B cell (primary cell): ENCODE results near the gene CCNO. TPM values are rescaled to one million over a fixed set of nuclear protein-coding genes. Genes with fewer than 3 reads are reported as not detected.

Experiments
- ATAC-seq: fragments of 200-7000 bp; cut with Tn5 transposase; one replicate; pipeline ENCODE4 v1.10.0; 2021; ENCODE audit warnings: low read depth, mild to moderate bottlenecking, moderate number of reproducible peaks, moderate library complexity
- CTCF ChIA-PET: fragments of 350-600 bp; sonication (Branson Sonifier 250); formaldehyde crosslinking; loops from one replicate; lab custom pipeline; 2021; ENCODE audit warnings: antibody characterized with exemption, inconsistent platforms; lab: Charles Lee
- POLR2A ChIA-PET: fragments of 350-600 bp; sonication (Branson Sonifier 250); formaldehyde crosslinking; loops from one replicate; lab custom pipeline; 2021; ENCODE audit warnings: antibody characterized with exemption; lab: Charles Lee
- DNase-seq: peaks from one replicate; pipeline ENCODE4 v3.0.0; 2013
- H2AFZ ChIP-seq: 2 replicates; pipeline ENCODE4 v1.6.1; 2012; ENCODE audit warnings: mild to moderate bottlenecking, low read depth, low read length; ENCODE audit not compliant: insufficient read depth, poor library complexity, severe bottlenecking
- H3K27ac ChIP-seq, 2 donors: 1 replicate in 1 of 2; 2 replicates in 1 of 2; pipeline ENCODE4 v1.5.1; 2012 to 2013; ENCODE audit warnings: low read length in 2 of 2, mild to moderate bottlenecking in 2 of 2, moderate library complexity in 1 of 2
- H3K27me3 ChIP-seq, 4 experiments: fragments of 200-600 bp in 1 of 4; sonication (generic) in 1 of 4; replicated peaks in 1 of 4; 1 replicate in 2 of 4; 2 replicates in 2 of 4; pipeline versions ENCODE4 v1.6.1 to v1.7.0; 2013 to 2016; ENCODE audit warnings: low read length in 3 of 4, mild to moderate bottlenecking in 2 of 4, mixed read lengths in 1 of 4, moderate library complexity in 1 of 4; ENCODE audit not compliant: insufficient read depth in 4 of 4, control insufficient read depth in 3 of 4; ENCODE audit errors: control extremely low read depth in 1 of 4
- H3K36me3 ChIP-seq, 2 experiments: replicated peaks in 1 of 2; 1 replicate in 1 of 2; 2 replicates in 1 of 2; pipeline versions ENCODE4 v1.6.1 to v1.7.1; 2013; ENCODE audit warnings: low read length in 1 of 2; ENCODE audit not compliant: insufficient read depth in 2 of 2, control insufficient read depth in 1 of 2; ENCODE audit errors: control extremely low read depth in 1 of 2, extremely low read depth in 1 of 2
- H3K4me1 ChIP-seq, 2 donors: fragments of 200-600 bp in 1 of 2; sonication (generic) in 1 of 2; 1 replicate in 1 of 2; 2 replicates in 1 of 2; pipeline versions ENCODE4 v1.5.1 to v1.6.1; 2013 to 2017; ENCODE audit warnings: low read length in 2 of 2; ENCODE audit not compliant: control insufficient read depth in 2 of 2, insufficient read depth in 2 of 2
- H3K4me2 ChIP-seq: replicated peaks from 2 replicates; pipeline ENCODE3; 2012; ENCODE audit warnings: mild to moderate bottlenecking, low read depth, low read length; ENCODE audit not compliant: poor library complexity, severe bottlenecking
- H3K4me3 ChIP-seq, 5 experiments: fragments of 200-600 bp in 1 of 5; sonication (generic) in 1 of 5; 1 replicate in 3 of 5; 2 replicates in 2 of 5; pipeline versions ENCODE4 v1.5.1 to v1.7.0; 2011 to 2016; ENCODE audit warnings: low read length in 4 of 5, mild to moderate bottlenecking in 4 of 5, low read depth in 2 of 5, control low read depth in 1 of 5, moderate library complexity in 1 of 5; ENCODE audit not compliant: insufficient read depth in 1 of 5; ENCODE audit errors: control extremely low read depth in 1 of 5, extremely low read depth in 1 of 5
- H3K79me2 ChIP-seq: fragments of 200-600 bp; sonication (generic); one replicate; pipeline ENCODE4 v1.6.0; 2016; ENCODE audit warnings: low read length; ENCODE audit not compliant: control insufficient read depth, insufficient read depth
- H3K9ac ChIP-seq: fragments of 200-600 bp; sonication (generic); 2 replicates; pipeline ENCODE4 v1.6.1; 2017; ENCODE audit warnings: mild to moderate bottlenecking, low read length, moderate library complexity
- H3K9me3 ChIP-seq, 3 donors: one replicate each; pipeline versions ENCODE4 v1.6.1 to v1.7.1; 2013; ENCODE audit warnings: low read length in 2 of 3; ENCODE audit not compliant: control insufficient read depth in 2 of 3, insufficient read depth in 1 of 3; ENCODE audit errors: control extremely low read depth in 1 of 3
- H4K20me1 ChIP-seq: 2 replicates; pipeline ENCODE4 v1.6.0; 2012; ENCODE audit warnings: mild to moderate bottlenecking, low read length; ENCODE audit not compliant: insufficient read depth, control insufficient read depth, poor library complexity, severe bottlenecking
- H3K27ac Mint-ChIP-seq: one replicate; pipeline ENCODE4 v1.8.0; 2021; ENCODE audit warnings: mixed read lengths
- H3K27me3 Mint-ChIP-seq: one replicate; pipeline ENCODE4 v1.8.0; 2021; ENCODE audit warnings: mixed read lengths
- H3K4me1 Mint-ChIP-seq: one replicate; pipeline ENCODE4 v1.8.0; 2021; ENCODE audit warnings: mixed read lengths
- H3K4me3 Mint-ChIP-seq: one replicate; pipeline ENCODE4 v1.8.0; 2021; ENCODE audit warnings: mixed read lengths
- H3K9me3 Mint-ChIP-seq: one replicate; pipeline ENCODE4 v1.8.0; 2022; ENCODE audit warnings: mixed read lengths; ENCODE audit not compliant: insufficient read depth
- CTCF ChIP-seq: fragments of 200-600 bp; IDR thresholded peaks from one replicate; pipeline ENCODE4 v1.8.0; 2022; ENCODE audit warnings: antibody characterized with exemption, mild to moderate bottlenecking
- EZH2 ChIP-seq: IDR thresholded peaks from 2 replicates; pipeline ENCODE4 v1.6.1; 2012; ENCODE audit warnings: borderline replicate concordance, low read depth, mild to moderate bottlenecking, moderate library complexity, low read length; ENCODE audit not compliant: insufficient read depth, poor library complexity, severe bottlenecking
- WGBS: methylation state at CpG from one replicate; pipeline ENCODE4 v1.1.5; 2013; ENCODE audit warnings: missing lambda C conversion rate; ENCODE audit not compliant: insufficient coverage; 5-methylcytosine and 5-hydroxymethylcytosine counted together
- intact Hi-C: fragments of 100-400 bp; cut with micrococcal nuclease; formaldehyde crosslinking; loops from one replicate; pipeline ENCODE4 v1.10.0; 2022
- polyA plus RNA-seq: library from polyadenylated mRNA; depleted of rRNA; stranded (reverse); fragments of >200 nt; gene quantifications from 2 replicates; pipeline ENCODE4 v1.2.3, GENCODE V29; 2012
- total RNA-seq, 2 donors: library from RNA; stranded (reverse); fragments of 120-200 nt in 1 of 2; gene quantifications; 1 replicate in 1 of 2; 2 replicates in 1 of 2; pipeline versions ENCODE4 v1.2.3 to v1.2.4, GENCODE V29; 2013 to 2022

CCNO gene
- total and polyA plus RNA-seq, 2 donors (not counting 1 experiment from before 2014, with no cell fraction given): not detected

- peaks cover 0 to 7% (median 0%) of the 10 kb centered on the region in 3 donors for H3K9me3 ChIP-seq
- H3K79me2 ChIP-seq: no peaks in the 10 kb centered on the region
- no peak for ATAC-seq
- no peaks in the 10 kb centered on the region for H3K4me1 ChIP-seq
- no peaks in the 10 kb centered on the region for H4K20me1 ChIP-seq
- no peaks in the 10 kb centered on the region for H3K9me3 Mint-ChIP-seq
- no peak overlapping the region for H3K4me2 ChIP-seq
- POLR2A ChIA-PET: no interaction called here
- TF ChIP-seq CTCF: no peak
- TF ChIP-seq EZH2: no peak
- H3K36me3 ChIP-seq: no peaks in the 10 kb centered on the region
- H3K4me1 Mint-ChIP-seq: no peaks in the 10 kb centered on the region
- peaks cover 0 to 5% (median under 1%) of the 10 kb centered on the region in 4 experiments for H3K27me3 ChIP-seq
- DNase-seq: no peak
- H3K27ac ChIP-seq: no peak overlapping the region
- WGBS: 80% methylated on average over 1 of the region's 2 CpGs
- no peak overlapping the region for H3K4me3 ChIP-seq
- CTCF ChIA-PET: no interaction called here
- no peak overlapping the region for H3K4me3 Mint-ChIP-seq
- H3K9ac ChIP-seq: no peak overlapping the region
- peaks cover 27% of the 10 kb centered on the region for H3K27me3 Mint-ChIP-seq
- intact Hi-C loops: no loop called here
- H3K27ac Mint-ChIP-seq: no peak overlapping the region
- H2AFZ ChIP-seq: no peak overlapping the region
These were observed 28.4 kb downstream of the CCNO start for GRCh38 chr5:55205001-55205400.

- Histone ChIP-seq H3K9me3 (no peaks in the 10 kb centered on the region), H4K20me1 (no peaks in the 10 kb centered on the region), H3K4me1 (no peaks in the 10 kb centered on the region), H3K4me2 (no peak overlapping the region), H3K27me3 (peaks cover 0 to 29% (median 4%) of the 10 kb centered on the region in 4 experiments), H3K9ac (no peak overlapping the region), H2AFZ (no peak overlapping the region), H3K79me2 (no peaks in the 10 kb centered on the region), H3K4me3 (no peak overlapping the region), H3K27ac (no peak overlapping the region), H3K36me3 (no peaks in the 10 kb centered on the region)
- Mint-ChIP-seq H3K27ac (no peak overlapping the region), H3K4me3 (no peak overlapping the region), H3K9me3 (no peaks in the 10 kb centered on the region), H3K4me1 (no peaks in the 10 kb centered on the region), H3K27me3 (peaks cover 61% of the 10 kb centered on the region)
- POLR2A ChIA-PET: no interaction called here
- TF ChIP-seq CTCF: no peak
- no peak for TF ChIP-seq EZH2
- intact Hi-C loops: no loop called here
- DNase-seq (no peak), ATAC-seq (no peak)
- CTCF ChIA-PET: no interaction called here
- WGBS: no CpG with 5 or more reads among the region's 2 CpGs
These were observed 42.2 kb downstream of the CCNO start for GRCh38 chr5:55191165-55191564.
